ENCODE data around the gene ATP2B2.

ATP2B2 gene

GRCh38 chr3:10317961-10318350 lies 187.4 kb downstream of the ATP2B2 start:
- no peak for TF ChIP-seq POLR2A (IDR thresholded peaks at IDR 0.05; ENCODE audit: low read depth, low read length)
- FAIRE-seq, result no peak
- DNase-seq (ENCODE audit: insufficient read length, low spot score), result no peak

- no peak for FAIRE-seq
- TF ChIP-seq POLR2A (IDR thresholded peaks at IDR 0.05; ENCODE audit: low read depth, low read length), result no peak
- no peak for DNase-seq (ENCODE audit: insufficient read length, low spot score)
Observed at GRCh38 chr3:10317311-10317960, 187.9 kb downstream of the ATP2B2 start.

- DNase-seq (ENCODE audit: insufficient read length, low spot score) (no peak), FAIRE-seq (no peak)
- no peak for TF ChIP-seq POLR2A (IDR thresholded peaks at IDR 0.05; ENCODE audit: low read depth, low read length)
Observed at GRCh38 chr3:10315771-10316344, 189.5 kb downstream of the ATP2B2 start.

GRCh38 chr3:10315101-10315500 lies 190.3 kb downstream of the ATP2B2 start:
- no peak for FAIRE-seq
- TF ChIP-seq POLR2A (IDR thresholded peaks at IDR 0.05; ENCODE audit: low read depth, low read length), result no peak
- DNase-seq (ENCODE audit: insufficient read length, low spot score), result no peak

- FAIRE-seq (no peak), DNase-seq (ENCODE audit: insufficient read length, low spot score) (no peak)
- no peak for TF ChIP-seq POLR2A (IDR thresholded peaks at IDR 0.05; ENCODE audit: low read depth, low read length)
Observed at GRCh38 chr3:10312861-10313260, 192.5 kb downstream of the ATP2B2 start.

GRCh38 chr3:10312391-10312790 lies 193.0 kb downstream of the ATP2B2 start:
- FAIRE-seq (no peak), DNase-seq (ENCODE audit: insufficient read length, low spot score) (no peak)

GRCh38 chr3:10311710-10312109 lies 193.7 kb downstream of the ATP2B2 start:
- DNase-seq (ENCODE audit: insufficient read length, low spot score) (no peak), FAIRE-seq (no peak)
- no peak for TF ChIP-seq POLR2A (IDR thresholded peaks at IDR 0.05; ENCODE audit: low read depth, low read length)

More at GRCh38 chr3:10312391-10312790, 193.0 kb downstream of the ATP2B2 start:
- no peak for TF ChIP-seq POLR2A (IDR thresholded peaks at IDR 0.05; ENCODE audit: low read depth, low read length)

- no peak for FAIRE-seq
- TF ChIP-seq POLR2A (IDR thresholded peaks at IDR 0.05; ENCODE audit: low read depth, low read length), result no peak
- DNase-seq (ENCODE audit: insufficient read length, low spot score), result no peak
Observed at GRCh38 chr3:10310578-10310977, 194.8 kb downstream of the ATP2B2 start.

GRCh38 chr3:10309736-10310135 lies 195.7 kb downstream of the ATP2B2 start:
- no peak for TF ChIP-seq POLR2A (IDR thresholded peaks at IDR 0.05; ENCODE audit: low read depth, low read length)
- DNase-seq (ENCODE audit: insufficient read length, low spot score) (no peak), FAIRE-seq (no peak)

GRCh38 chr3:10308678-10309077 lies 196.7 kb downstream of the ATP2B2 start:
- FAIRE-seq (no peak), DNase-seq (ENCODE audit: insufficient read length, low spot score) (no peak)
- TF ChIP-seq POLR2A (IDR thresholded peaks at IDR 0.05; ENCODE audit: low read depth, low read length), result no peak

- FAIRE-seq, result no peak
- no peak for TF ChIP-seq POLR2A (IDR thresholded peaks at IDR 0.05; ENCODE audit: low read depth, low read length)
- no peak for DNase-seq (ENCODE audit: insufficient read length, low spot score)
Observed at GRCh38 chr3:10306156-10306555, 199.2 kb downstream of the ATP2B2 start.

- FAIRE-seq (no peak), DNase-seq (ENCODE audit: insufficient read length, low spot score) (no peak)
- no peak for TF ChIP-seq POLR2A (IDR thresholded peaks at IDR 0.05; ENCODE audit: low read depth, low read length)
Observed at GRCh38 chr3:10305331-10305902, 200.0 kb downstream of the ATP2B2 start.

GRCh38 chr3:10304905-10305304 lies 200.5 kb downstream of the ATP2B2 start:
- DNase-seq (ENCODE audit: insufficient read length, low spot score) (no peak), FAIRE-seq (no peak)
- no peak for TF ChIP-seq POLR2A (IDR thresholded peaks at IDR 0.05; ENCODE audit: low read depth, low read length)

- no peak for TF ChIP-seq POLR2A (IDR thresholded peaks at IDR 0.05; ENCODE audit: low read depth, low read length)
- DNase-seq (ENCODE audit: insufficient read length, low spot score) (no peak), FAIRE-seq (no peak)
Observed at GRCh38 chr3:10303785-10304184, 201.6 kb downstream of the ATP2B2 start.

GRCh38 chr3:10303105-10303504 lies 202.3 kb downstream of the ATP2B2 start:
- no peak for TF ChIP-seq POLR2A (IDR thresholded peaks at IDR 0.05; ENCODE audit: low read depth, low read length)
- DNase-seq (ENCODE audit: insufficient read length, low spot score) (no peak), FAIRE-seq (no peak)
